Sigmoid colon (tissue), 7 donors: Measurements from ENCODE around the gene TESMIN. TPM values are rescaled to one million over a fixed set of nuclear protein-coding genes. Genes with fewer than 3 reads are reported as not detected.

ENCODE experiments used
- DNase-seq: peaks from one replicate; pipeline ENCODE4 v3.0.0-alpha.2; 2019
- H3K27ac ChIP-seq, 4 donors: fragments of 200-600 bp; sonication (generic); one replicate each; pipeline ENCODE4 v1.5.1; 2016 to 2019; ENCODE audit warnings: mild to moderate bottlenecking in 1 of 4
- H3K27me3 ChIP-seq, 3 donors: fragments of 200-600 bp; sonication (generic); one replicate each; pipeline ENCODE4 v1.5.1; 2019; ENCODE audit warnings: mild to moderate bottlenecking in 1 of 3
- H3K36me3 ChIP-seq, 4 donors: fragments of 200-600 bp; sonication (generic); one replicate each; pipeline ENCODE4 v1.5.1; 2016 to 2019
- H3K4me1 ChIP-seq, 4 donors: fragments of 200-600 bp; sonication (generic); one replicate each; pipeline ENCODE4 v1.5.1; 2017 to 2019
- H3K4me3 ChIP-seq, 4 donors: fragments of 200-600 bp; sonication (generic); one replicate each; pipeline ENCODE4 v1.5.1; 2017 to 2019; ENCODE audit warnings: mild to moderate bottlenecking in 2 of 4, moderate library complexity in 1 of 4
- H3K9me3 ChIP-seq, 4 donors: fragments of 200-600 bp in 3 of 4; sonication (generic) in 3 of 4; one replicate each; pipeline versions ENCODE4 v1.5.1 to v1.6.1; 2013 to 2019
- EP300 ChIP-seq, 4 donors: sonication (generic); formaldehyde crosslinking; IDR thresholded peaks; one replicate each; pipeline ENCODE4 v1.6.1; 2017; ENCODE audit warnings: antibody characterized with exemption in 4 of 4
- POLR2A ChIP-seq, 2 donors: fragments of 450-650 bp; IDR thresholded peaks; one replicate each; pipeline ENCODE4 v1.6.1; 2016; ENCODE audit warnings: antibody characterized with exemption in 2 of 2, mild to moderate bottlenecking in 2 of 2, moderate library complexity in 2 of 2
- POLR2AphosphoS5 ChIP-seq, 4 donors: sonication (generic); formaldehyde crosslinking; IDR thresholded peaks; one replicate each; pipeline ENCODE4 v1.6.1; 2017; ENCODE audit warnings: antibody characterized with exemption in 4 of 4
- WGBS, 2 donors: extraction: QIAGEN DNeasy Blood & Tissue Kit; methylation state at CpG; one replicate each; pipeline ENCODE4 v1.1.7; 2013; 5-methylcytosine and 5-hydroxymethylcytosine counted together
- intact Hi-C: fragments of 100-400 bp; cut with DNase I; formaldehyde crosslinking; loops from one replicate; pipeline ENCODE4 v1.15.1; 2023
- polyA plus RNA-seq, 3 donors: library from polyadenylated mRNA; stranded (reverse); fragments of 200-250 nt; gene quantifications; one replicate each; pipeline ENCODE4 v1.2.3, GENCODE V29; 2013
- total RNA-seq, 4 donors: library from RNA; depleted of rRNA; stranded (reverse); fragments of >200 nt; gene quantifications; one replicate each; pipeline ENCODE4 v1.1.0, GENCODE V29; 2016
- TF ChIP-seq, protein P1 (sequence below), 4 experiments: fragments of 450-650 bp in 3 of 4; fragments of 200-600 bp in 1 of 4; IDR thresholded peaks; one replicate each; pipeline ENCODE4 v1.5.1; 2016 to 2019; ENCODE audit warnings: antibody characterized with exemption in 4 of 4, mild to moderate bottlenecking in 3 of 4, moderate library complexity in 2 of 4
- donor health status: healthy with polysubstance abuse.
- donor health status: Bipolar disorder and iron deficiency.
- donor health status: healthy.

TESMIN gene
- total and polyA plus RNA-seq, 7 donors, result 2.3 to 6.3 (median 4.8) TPM; not detected in 4

DNA sequence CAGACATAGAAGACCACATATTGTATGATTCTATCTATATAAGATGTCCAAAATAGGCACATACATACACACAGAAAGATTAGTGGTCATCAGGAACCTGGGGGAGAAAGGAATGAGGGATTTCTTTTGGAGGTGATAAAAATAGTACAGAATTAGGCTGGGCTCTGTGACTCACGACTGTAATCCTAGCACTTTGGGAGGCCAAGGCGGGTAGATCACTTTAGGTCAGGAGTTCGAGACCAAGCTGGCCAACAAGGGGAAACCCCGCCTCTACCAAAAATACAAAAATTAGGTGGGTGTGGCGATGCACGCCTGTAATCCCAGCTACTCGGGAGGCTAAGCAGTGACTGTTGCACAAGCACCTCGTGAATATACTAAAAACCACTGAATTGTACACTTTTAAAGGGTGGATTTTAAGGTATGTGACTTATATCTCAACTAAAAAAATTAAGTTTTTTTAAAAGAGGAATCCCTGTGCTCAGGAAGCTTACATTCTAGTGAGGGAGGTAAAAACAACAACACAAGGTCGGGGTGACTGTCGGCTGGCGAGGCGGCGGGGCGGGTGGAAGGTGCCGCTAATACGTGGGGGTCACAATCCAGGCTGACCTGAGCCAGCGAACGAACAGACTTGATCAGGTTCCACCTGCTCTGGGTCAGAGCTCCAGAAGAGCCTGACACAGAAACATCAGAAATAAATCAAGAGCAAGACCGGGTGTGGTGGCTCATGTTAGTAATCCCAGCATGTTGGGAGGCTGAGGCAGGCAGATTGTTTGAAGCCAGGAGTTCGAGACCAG lies 25.3 kb upstream of the TESMIN start:
- H3K4me1 ChIP-seq, result no peaks in the 10 kb centered on the region
- WGBS, 2 donors, result 88 to 90% methylated on average over 20 of the region's 20 CpGs
- no peak for DNase-seq
- no peak for TF ChIP-seq EP300 (IDR thresholded peaks at IDR 0.05)
- no peak overlapping the region for H3K4me3 ChIP-seq
- peaks cover 65 to 100% (median 77%) of the 10 kb centered on the region in 4 donors for H3K36me3 ChIP-seq
- no peaks in the 10 kb centered on the region for H3K9me3 ChIP-seq
- H3K27me3 ChIP-seq, result no peaks in the 10 kb centered on the region
- no peak overlapping the region for H3K27ac ChIP-seq
- intact Hi-C loops, result no loop called here

DNA sequence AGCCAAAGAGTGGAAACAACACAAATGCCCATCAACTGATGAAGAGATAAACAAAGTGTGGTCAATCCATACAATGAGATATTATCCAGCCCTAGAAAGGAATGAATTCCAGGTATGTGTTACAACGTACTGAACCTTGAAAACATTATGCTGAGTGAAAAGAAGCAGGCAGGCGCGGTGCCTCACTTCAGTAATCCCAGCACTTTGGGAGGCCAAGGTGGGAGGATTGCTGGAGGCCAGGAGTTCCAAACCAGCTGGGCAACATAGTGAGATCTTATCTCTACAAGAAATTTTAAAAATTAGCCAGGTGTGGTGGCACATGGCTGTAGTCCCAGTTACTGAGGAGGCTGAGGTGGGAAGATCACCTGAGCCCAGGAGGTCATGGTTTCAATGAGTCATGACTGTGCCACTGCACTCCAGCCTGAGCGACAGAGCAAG lies 24.6 kb upstream of the TESMIN start:
- no peak overlapping the region for H3K4me3 ChIP-seq
- no peaks in the 10 kb centered on the region for H3K27me3 ChIP-seq
- TF ChIP-seq EP300 (IDR thresholded peaks at IDR 0.05), result no peak
- TF ChIP-seq, protein P1, sequence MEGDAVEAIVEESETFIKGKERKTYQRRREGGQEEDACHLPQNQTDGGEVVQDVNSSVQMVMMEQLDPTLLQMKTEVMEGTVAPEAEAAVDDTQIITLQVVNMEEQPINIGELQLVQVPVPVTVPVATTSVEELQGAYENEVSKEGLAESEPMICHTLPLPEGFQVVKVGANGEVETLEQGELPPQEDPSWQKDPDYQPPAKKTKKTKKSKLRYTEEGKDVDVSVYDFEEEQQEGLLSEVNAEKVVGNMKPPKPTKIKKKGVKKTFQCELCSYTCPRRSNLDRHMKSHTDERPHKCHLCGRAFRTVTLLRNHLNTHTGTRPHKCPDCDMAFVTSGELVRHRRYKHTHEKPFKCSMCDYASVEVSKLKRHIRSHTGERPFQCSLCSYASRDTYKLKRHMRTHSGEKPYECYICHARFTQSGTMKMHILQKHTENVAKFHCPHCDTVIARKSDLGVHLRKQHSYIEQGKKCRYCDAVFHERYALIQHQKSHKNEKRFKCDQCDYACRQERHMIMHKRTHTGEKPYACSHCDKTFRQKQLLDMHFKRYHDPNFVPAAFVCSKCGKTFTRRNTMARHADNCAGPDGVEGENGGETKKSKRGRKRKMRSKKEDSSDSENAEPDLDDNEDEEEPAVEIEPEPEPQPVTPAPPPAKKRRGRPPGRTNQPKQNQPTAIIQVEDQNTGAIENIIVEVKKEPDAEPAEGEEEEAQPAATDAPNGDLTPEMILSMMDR (IDR thresholded peaks at IDR 0.05), result no peak
- TF ChIP-seq POLR2A (IDR thresholded peaks at IDR 0.05), result no peak
- TF ChIP-seq POLR2AphosphoS5 (IDR thresholded peaks at IDR 0.05), result no peak
- WGBS, 2 donors, result 95% methylated on average over 4 of the region's 4 CpGs
- H3K27ac ChIP-seq, result no peak overlapping the region
- peaks cover 65 to 100% (median 77%) of the 10 kb centered on the region in 4 donors for H3K36me3 ChIP-seq
- H3K4me1 ChIP-seq, result no peaks in the 10 kb centered on the region
- no peaks in the 10 kb centered on the region for H3K9me3 ChIP-seq
- no peak for DNase-seq
- intact Hi-C loops, result no loop called here

DNA sequence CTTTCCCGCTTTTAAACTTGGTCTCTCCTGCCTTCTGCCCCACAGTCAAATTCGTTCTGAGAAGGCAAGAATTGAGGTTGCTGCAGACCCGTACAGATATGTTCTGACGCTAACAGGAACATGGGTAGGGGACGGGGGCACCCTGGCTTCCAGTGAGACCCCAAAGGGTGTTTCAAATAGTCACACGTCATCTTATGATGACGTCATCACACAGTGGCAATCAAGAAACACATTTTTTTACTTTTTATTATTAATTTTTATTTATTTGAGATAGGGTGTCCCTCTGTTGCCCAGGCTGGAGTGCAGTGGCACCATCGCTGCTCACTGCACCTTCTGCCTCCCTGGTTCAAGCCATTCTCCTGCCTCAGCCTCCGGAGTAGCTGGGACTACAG lies 22.9 kb upstream of the TESMIN start:
- TF ChIP-seq, protein P1 (IDR thresholded peaks at IDR 0.05), result no peak
- TF ChIP-seq POLR2AphosphoS5 (IDR thresholded peaks at IDR 0.05) (no peak), POLR2A (IDR thresholded peaks at IDR 0.05) (no peak), EP300 (IDR thresholded peaks at IDR 0.05) (no peak)
- no peaks in the 10 kb centered on the region for H3K4me1 ChIP-seq
- H3K36me3 ChIP-seq, result peaks cover 67 to 99% (median 83%) of the 10 kb centered on the region in 4 donors
- 88 to 92% methylated on average over 9 of the region's 9 CpGs for WGBS, 2 donors
- H3K27ac ChIP-seq, result no peak overlapping the region
- H3K27me3 ChIP-seq, result no peaks in the 10 kb centered on the region
- intact Hi-C loops, result no loop called here
- H3K9me3 ChIP-seq, result no peaks in the 10 kb centered on the region
- no peak for DNase-seq
- no peak overlapping the region for H3K4me3 ChIP-seq

DNA sequence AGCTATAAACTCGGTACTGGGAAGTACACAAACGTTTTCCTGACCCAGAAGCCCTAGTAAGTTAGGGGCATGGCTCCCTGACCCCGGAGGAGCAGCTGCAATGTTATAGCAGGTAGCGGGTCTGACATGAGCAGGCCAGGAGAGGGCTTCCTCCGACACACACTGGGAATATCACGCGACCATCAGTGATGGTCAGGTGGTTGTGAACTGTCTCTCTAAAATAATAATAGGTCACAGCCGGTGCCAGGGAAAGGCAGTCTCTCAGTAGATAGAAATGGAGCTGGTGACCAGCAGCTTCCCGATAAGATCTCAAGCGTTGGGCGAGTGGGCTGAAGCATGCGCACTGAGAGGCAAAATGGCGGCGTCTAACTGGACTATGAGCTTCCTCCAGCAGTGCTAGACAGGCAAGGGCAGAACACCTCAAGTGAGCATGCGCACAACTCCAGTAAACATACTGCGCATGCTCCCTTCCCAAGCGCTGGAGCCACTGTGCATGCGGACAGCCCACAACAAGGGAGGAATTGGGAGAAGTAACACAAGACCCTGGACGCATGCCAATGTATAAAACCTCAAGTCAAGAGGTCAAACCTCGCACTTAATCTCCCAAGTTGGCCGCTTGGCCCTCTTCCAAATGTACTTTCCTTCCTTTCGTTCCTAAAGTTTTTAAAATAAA lies 22.3 kb upstream of the TESMIN start:
- no peak for TF ChIP-seq EP300 (IDR thresholded peaks at IDR 0.05)
- TF ChIP-seq, protein P1 (IDR thresholded peaks at IDR 0.05), result no peak
- TF ChIP-seq POLR2A (IDR thresholded peaks at IDR 0.05), result no peak
- no peak for TF ChIP-seq POLR2AphosphoS5 (IDR thresholded peaks at IDR 0.05)
- intact Hi-C loops, result no loop called here

DNA sequence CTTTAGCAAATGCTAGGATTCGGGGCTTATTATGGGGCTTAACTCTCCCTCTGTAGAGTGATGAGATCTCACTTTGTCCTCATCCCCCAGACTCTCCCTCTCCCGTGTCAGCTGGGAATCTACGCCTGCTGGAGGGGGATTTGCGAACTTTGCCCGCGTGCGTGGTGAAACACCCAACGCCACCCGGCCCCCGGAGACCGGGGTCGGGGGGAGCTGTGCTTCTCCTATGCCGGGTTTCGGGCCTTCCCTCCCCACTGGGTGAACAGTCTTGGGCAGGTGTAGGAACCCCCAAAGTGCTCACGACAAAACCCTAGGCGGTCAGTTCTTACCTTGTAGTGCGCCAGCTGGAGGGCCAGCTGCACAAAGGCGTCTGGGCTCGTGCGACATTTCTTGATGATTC lies 21.6 kb upstream of the TESMIN start:
- no peaks in the 10 kb centered on the region for H3K4me1 ChIP-seq
- WGBS, 2 donors, result 97% methylated on average over 20 of the region's 20 CpGs
- H3K27ac ChIP-seq, result no peak overlapping the region
- TF ChIP-seq, protein P1 (IDR thresholded peaks at IDR 0.05), result no peak
- no peak for TF ChIP-seq POLR2AphosphoS5 (IDR thresholded peaks at IDR 0.05)
- no peak for TF ChIP-seq EP300 (IDR thresholded peaks at IDR 0.05)
- no peak for TF ChIP-seq POLR2A (IDR thresholded peaks at IDR 0.05)
- no peaks in the 10 kb centered on the region for H3K27me3 ChIP-seq
- H3K4me3 ChIP-seq, result no peak overlapping the region
- H3K9me3 ChIP-seq, result no peaks in the 10 kb centered on the region
- no peak for DNase-seq
- intact Hi-C loops, result no loop called here
- H3K36me3 ChIP-seq, result peaks cover 67 to 97% (median 83%) of the 10 kb centered on the region in 4 donors

More for the DNA sequence above, 22.3 kb upstream of the TESMIN start:
- no peaks in the 10 kb centered on the region for H3K4me1 ChIP-seq
- no peak for DNase-seq
- H3K36me3 ChIP-seq, result peaks cover 67 to 99% (median 84%) of the 10 kb centered on the region in 4 donors
- no peak overlapping the region for H3K27ac ChIP-seq
- WGBS, 2 donors, result 85 to 88% methylated on average over 22 of the region's 22 CpGs
- no peak overlapping the region for H3K4me3 ChIP-seq
- no peaks in the 10 kb centered on the region for H3K27me3 ChIP-seq
- no peaks in the 10 kb centered on the region for H3K9me3 ChIP-seq
